HCT116 (cell line): ENCODE measurements around the gene CPEB3. TPM values are rescaled to one million over a fixed set of nuclear protein-coding genes. Genes with fewer than 3 reads are reported as not detected.

Experiments used
- total RNA-seq: library from RNA; stranded (reverse); gene quantifications from one replicate; pipeline ENCODE4 v1.2.1, GENCODE V29; 2021; ENCODE audit not compliant: unreplicated experiment

CPEB3 gene
- total RNA-seq, 1 experiment from 2014 or later: 3.0 TPM

Other genes with a start within 250 kb of the CPEB3 start
- gene MARCHF5, start 89 bp upstream of the CPEB3 start, total RNA-seq: 59.1 TPM